Colonic mucosa (tissue), 4 donors: Measurements from ENCODE around the gene FGFBP2. TPM values are rescaled to one million over a fixed set of nuclear protein-coding genes. Genes with fewer than 3 reads are reported as not detected.

Source experiments
- DNase-seq: peaks from one replicate; pipeline ENCODE4 v3.0.0-alpha.2; 2020
- H3K27ac ChIP-seq: fragments of 200-600 bp; one replicate; pipeline ENCODE4 v1.8.0; 2021
- H3K27me3 ChIP-seq: fragments of 200-600 bp; one replicate; pipeline ENCODE4 v1.8.0; 2021
- H3K36me3 ChIP-seq: fragments of 200-600 bp; one replicate; pipeline ENCODE4 v1.8.0; 2021
- H3K4me1 ChIP-seq: fragments of 200-600 bp; one replicate; pipeline ENCODE4 v1.8.0; 2021; ENCODE audit warnings: mild to moderate bottlenecking
- H3K4me3 ChIP-seq: fragments of 200-600 bp; one replicate; pipeline ENCODE4 v1.8.0; 2021
- H3K9ac ChIP-seq, 2 donors: one replicate each; pipeline ENCODE4 v1.7.0; 2013; ENCODE audit warnings: control low read depth in 2 of 2, low read depth in 2 of 2, low read length in 2 of 2
- H3K9me3 ChIP-seq: fragments of 200-600 bp; one replicate; pipeline ENCODE4 v1.8.0; 2021
- CTCF ChIP-seq: fragments of 200-600 bp; IDR thresholded peaks from one replicate; pipeline ENCODE4 v1.8.0; 2022; ENCODE audit warnings: antibody characterized with exemption, mild to moderate bottlenecking
- intact Hi-C: fragments of 100-400 bp; cut with DNase I; formaldehyde crosslinking; loops from one replicate; pipeline ENCODE4 v1.14.1; 2022
- total RNA-seq, 2 donors: library from RNA; stranded (reverse); fragmentation: NEBNext Ultra II Directional in 1 of 2; extraction: Animal tissue kit (Norgen Biotek cat#: 25700) in 1 of 2; gene quantifications; one replicate each; pipeline ENCODE4 v1.2.1, GENCODE V29; 2021
- donor health status: healthy.
- donor health status: DM: no; HTN: no; CAD: no.
- donor health status: DM: no; HTN: no; CAD: no.

FGFBP2 gene
- total RNA-seq, 2 donors from 2014 or later, result 0.37 to 0.96 TPM

GRCh38 chr4:16005676-16006075 is 42.7 kb upstream of the FGFBP2 start:
- no peak for DNase-seq
- H3K36me3 ChIP-seq, result no peaks in the 10 kb centered on the region
- no peak for TF ChIP-seq CTCF
- H3K27ac ChIP-seq, result no peak overlapping the region
- H3K4me1 ChIP-seq, result no peaks in the 10 kb centered on the region
- no peaks in the 10 kb centered on the region for H3K9me3 ChIP-seq
- H3K9ac ChIP-seq, result no peak overlapping the region
- intact Hi-C loops, result loop anchor here (10.0 kb wide), 1 partner anchor 281 kb away; no protein-coding TSS in a partner anchor
- no peak overlapping the region for H3K4me3 ChIP-seq
- no peaks in the 10 kb centered on the region for H3K27me3 ChIP-seq

- no peak overlapping the region for H3K4me3 ChIP-seq
- no peaks in the 10 kb centered on the region for H3K4me1 ChIP-seq
- no peaks in the 10 kb centered on the region for H3K36me3 ChIP-seq
- H3K9me3 ChIP-seq, result no peaks in the 10 kb centered on the region
- H3K9ac ChIP-seq, result no peak overlapping the region
- peak; percentile 49 for DNase-seq
- peak; percentile 69 for TF ChIP-seq CTCF
- H3K27ac ChIP-seq, result no peak overlapping the region
- intact Hi-C loops, result loop anchor here (2.0 to 10.0 kb wide), 3 partner anchors 119 to 277 kb away; no protein-coding TSS in a partner anchor
- no peaks in the 10 kb centered on the region for H3K27me3 ChIP-seq
These were observed 38.5 kb upstream of the FGFBP2 start for GRCh38 chr4:16001484-16001858.

GRCh38 chr4:16000708-16001483 is 37.9 kb upstream of the FGFBP2 start:
- DNase-seq, result no peak
- Histone ChIP-seq H3K4me1 (no peaks in the 10 kb centered on the region), H3K9me3 (no peaks in the 10 kb centered on the region), H3K9ac (no peak overlapping the region), H3K36me3 (no peaks in the 10 kb centered on the region), H3K27me3 (no peaks in the 10 kb centered on the region), H3K4me3 (no peak overlapping the region), H3K27ac (no peak overlapping the region)
- TF ChIP-seq CTCF, result no peak
- intact Hi-C loops, result loop anchor here (2.0 to 10.0 kb wide), 3 partner anchors 118 to 276 kb away; no protein-coding TSS in a partner anchor

GRCh38 chr4:15996773-15997172 is 33.8 kb upstream of the FGFBP2 start:
- Histone ChIP-seq H3K4me1 (peaks cover 3% of the 10 kb centered on the region), H3K9me3 (no peaks in the 10 kb centered on the region), H3K9ac (no peak overlapping the region), H3K4me3 (no peak overlapping the region), H3K36me3 (no peaks in the 10 kb centered on the region), H3K27ac (no peak overlapping the region), H3K27me3 (no peaks in the 10 kb centered on the region)
- no peak for TF ChIP-seq CTCF
- no peak for DNase-seq
- intact Hi-C loops, result loop anchor here (5.0 kb wide), 1 partner anchor 34 kb away; the partner anchor contains the start of gene FGFBP2

GRCh38 chr4:15995826-15996225 is 32.9 kb upstream of the FGFBP2 start:
- Histone ChIP-seq H3K4me3 (no peak overlapping the region), H3K27me3 (no peaks in the 10 kb centered on the region), H3K27ac (no peak overlapping the region), H3K9ac (no peak overlapping the region), H3K36me3 (no peaks in the 10 kb centered on the region), H3K9me3 (no peaks in the 10 kb centered on the region), H3K4me1 (peaks cover 3% of the 10 kb centered on the region)
- no peak for DNase-seq
- intact Hi-C loops, result loop anchor here (5.0 kb wide), 1 partner anchor 34 kb away; the partner anchor contains the start of gene FGFBP2
- TF ChIP-seq CTCF, result no peak
